Measurements from ENCODE around the gene CAPNS1.

Gene CAPNS1

GRCh38 chr19:36099166-36099785 is 40.6 kb upstream of the CAPNS1 start:
- no peak for TF ChIP-seq CTCF (IDR thresholded peaks at IDR 0.05; ENCODE audit: low read depth, low read length)
- DNase-seq (ENCODE audit: low read depth, low spot score): no peak
- in situ Hi-C loops (cut with HindIII; ENCODE audit: low sequenced_read_pairs): no loop called here
- H3K4me3 ChIP-seq (ENCODE audit: low read depth, low read length): no peak overlapping the region

DNA sequence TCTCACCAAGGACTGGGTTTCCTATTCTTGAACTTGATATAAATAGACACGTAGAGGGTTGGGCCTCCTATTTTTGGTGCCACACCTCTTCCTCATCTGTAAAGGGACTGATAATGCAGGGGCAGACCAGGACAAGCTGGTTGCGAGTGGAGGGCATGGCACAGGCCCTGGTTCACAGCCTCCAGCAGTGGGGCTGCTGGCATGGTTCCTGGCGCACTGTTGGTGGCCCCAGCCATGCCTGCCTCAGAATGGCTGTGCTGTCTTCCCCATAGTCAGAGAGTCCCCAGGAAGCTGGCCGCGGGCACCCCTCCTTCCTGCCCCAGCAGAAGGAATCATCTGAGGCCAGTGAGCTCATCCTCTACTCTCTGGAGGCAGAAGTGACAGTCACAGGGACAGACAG is 39.4 kb upstream of the CAPNS1 start:
- no peak for DNase-seq (ENCODE audit: low read depth, low spot score)
- H3K4me3 ChIP-seq (ENCODE audit: low read depth, low read length): no peak overlapping the region
- TF ChIP-seq CTCF (IDR thresholded peaks at IDR 0.05; ENCODE audit: low read depth, low read length): no peak
- in situ Hi-C loops (cut with HindIII; ENCODE audit: low sequenced_read_pairs): no loop called here

DNA sequence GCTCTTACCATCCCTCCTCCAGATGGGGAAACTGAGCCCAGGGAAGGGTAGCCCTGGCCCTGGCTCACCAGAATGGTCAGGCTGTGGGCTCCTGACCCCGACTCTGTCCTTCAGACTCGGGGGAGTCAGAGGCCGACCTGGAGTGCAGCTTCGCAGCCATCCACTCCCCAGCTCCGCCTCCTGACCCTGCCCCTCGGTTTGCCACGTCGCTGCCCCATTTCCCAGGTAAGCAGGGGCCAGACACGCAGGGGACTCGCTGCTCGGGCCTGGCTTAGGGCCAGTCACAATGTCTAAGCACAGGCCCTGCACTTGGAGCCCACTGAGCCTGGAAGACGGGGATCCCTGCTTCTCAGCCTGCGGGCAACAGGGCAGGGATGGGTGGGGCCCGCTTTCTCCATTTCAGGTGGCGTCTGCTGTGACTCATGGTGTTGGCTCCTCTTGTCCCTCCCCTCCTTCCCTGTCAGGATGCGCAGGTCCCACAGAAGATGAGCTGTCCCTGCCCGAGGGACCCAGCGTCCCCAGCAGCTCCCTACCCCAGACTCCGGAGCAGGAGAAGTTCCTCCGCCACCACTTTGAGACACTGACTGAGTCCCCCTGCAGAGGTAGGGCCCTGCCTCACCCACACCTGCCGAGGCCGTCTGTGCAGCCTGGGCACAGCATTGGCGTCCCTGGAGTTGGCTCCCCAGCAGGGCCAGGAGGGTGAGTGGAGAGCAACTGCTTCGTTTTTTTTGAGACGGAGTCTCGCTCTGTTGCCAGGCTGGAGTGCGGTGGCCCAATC is 38.1 kb upstream of the CAPNS1 start:
- no peak overlapping the region for H3K4me3 ChIP-seq (ENCODE audit: low read depth, low read length)
- no peak for TF ChIP-seq CTCF (IDR thresholded peaks at IDR 0.05; ENCODE audit: low read depth, low read length)
- in situ Hi-C loops (cut with HindIII; ENCODE audit: low sequenced_read_pairs): no loop called here
- no peak for DNase-seq (ENCODE audit: low read depth, low spot score)

DNA sequence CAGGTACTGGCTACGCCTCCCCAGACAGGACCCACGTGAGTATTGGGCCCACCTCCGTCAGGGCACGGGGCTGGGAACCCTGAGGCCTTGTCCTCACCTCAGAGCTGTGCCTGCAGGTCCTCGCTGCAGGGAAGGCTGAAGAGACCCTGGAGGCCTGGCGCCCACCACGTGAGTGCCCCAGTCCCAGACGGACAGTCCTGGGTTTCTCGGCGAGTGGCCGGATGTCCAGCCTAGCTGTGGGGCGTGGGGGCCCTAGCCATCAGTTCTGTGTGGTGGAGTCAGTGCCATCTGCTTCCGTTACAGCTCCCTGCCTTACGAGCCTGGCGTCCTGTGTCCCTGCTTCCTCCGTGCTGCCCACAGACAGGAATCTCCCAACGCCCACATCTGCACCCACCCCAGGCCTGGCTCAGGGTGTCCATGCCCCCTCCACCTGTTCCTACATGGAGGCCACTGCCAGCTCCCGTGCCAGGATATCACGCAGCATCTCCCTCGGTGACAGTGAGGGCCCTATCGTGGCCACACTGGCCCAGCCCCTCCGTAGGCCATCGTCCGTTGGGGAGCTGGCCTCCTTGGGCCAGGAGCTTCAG is 36.7 kb upstream of the CAPNS1 start:
- no peak for TF ChIP-seq CTCF (IDR thresholded peaks at IDR 0.05; ENCODE audit: low read depth, low read length)
- in situ Hi-C loops (cut with HindIII; ENCODE audit: low sequenced_read_pairs): no loop called here
- no peak for DNase-seq (ENCODE audit: low read depth, low spot score)
- H3K4me3 ChIP-seq (ENCODE audit: low read depth, low read length): no peak overlapping the region

DNA sequence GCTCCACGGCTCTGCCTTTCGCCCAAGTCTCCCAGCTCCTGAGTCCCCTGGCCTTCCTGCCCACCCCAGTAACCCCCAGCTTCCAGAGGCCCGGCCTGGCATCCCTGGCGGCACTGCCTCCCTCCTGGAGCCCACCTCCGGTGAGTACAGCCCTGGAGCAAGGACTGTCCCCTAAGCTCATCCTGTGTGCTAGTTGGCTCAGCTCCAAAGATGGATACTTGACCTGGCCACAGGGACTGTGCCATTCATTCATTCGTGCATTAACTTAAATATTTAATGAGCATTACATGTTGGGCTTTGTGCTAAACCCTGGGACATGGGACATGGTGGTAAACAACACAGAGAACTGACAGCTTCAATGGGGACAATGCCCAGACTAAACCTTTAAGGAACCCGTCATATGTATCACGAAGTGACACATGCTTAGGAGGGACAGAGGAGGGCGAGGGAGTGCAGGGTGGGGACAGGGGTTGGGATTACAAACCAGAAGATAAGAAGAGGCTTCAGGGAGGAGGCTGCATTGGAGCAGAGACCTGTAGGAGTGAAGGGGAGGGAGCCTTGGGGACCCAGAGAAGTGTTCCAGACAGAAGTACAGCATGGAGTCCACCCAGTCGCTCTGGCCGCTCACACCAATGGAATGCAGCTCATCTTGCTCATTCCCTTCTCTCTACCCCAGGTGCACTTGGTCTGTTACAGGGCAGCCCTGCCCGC is 35.9 kb upstream of the CAPNS1 start:
- peak; percentile 5 for DNase-seq (ENCODE audit: low read depth, low spot score)
- in situ Hi-C loops (cut with HindIII; ENCODE audit: low sequenced_read_pairs): no loop called here
- H3K4me3 ChIP-seq (ENCODE audit: low read depth, low read length): no peak overlapping the region
- no peak for TF ChIP-seq CTCF (IDR thresholded peaks at IDR 0.05; ENCODE audit: low read depth, low read length)

GRCh38 chr19:36106441-36106840 is 33.4 kb upstream of the CAPNS1 start:
- no peak for DNase-seq (ENCODE audit: low read depth, low spot score)
- H3K4me3 ChIP-seq (ENCODE audit: low read depth, low read length): no peak overlapping the region
- in situ Hi-C loops (cut with HindIII; ENCODE audit: low sequenced_read_pairs): no loop called here
- no peak for TF ChIP-seq CTCF (IDR thresholded peaks at IDR 0.05; ENCODE audit: low read depth, low read length)
